ENCODE measurements around the gene PTTG1IP.

PTTG1IP gene

GRCh38 chr21:44815225-44815624, 58.3 kb downstream of the PTTG1IP start:
- no peak for DNase-seq (ENCODE audit: low read depth, low spot score)
- H3K9ac ChIP-seq (ENCODE audit: insufficient read length, low read depth): no peak overlapping the region
- no peak for TF ChIP-seq YY1 (IDR thresholded peaks at IDR 0.05; ENCODE audit: insufficient read depth, insufficient read length)

GRCh38 chr21:44814498-44815023, 58.9 kb downstream of the PTTG1IP start:
- TF ChIP-seq SUZ12 (IDR thresholded peaks at IDR 0.05; ENCODE audit: extremely low read depth, insufficient read depth, insufficient read length) (no peak), YY1 (IDR thresholded peaks at IDR 0.05; ENCODE audit: insufficient read depth, insufficient read length) (no peak), ZNF274 (IDR thresholded peaks at IDR 0.05; ENCODE audit: low read depth, low read length) (no peak)
- Histone ChIP-seq H3K4me1 (ENCODE audit: insufficient read depth, insufficient read length) (peaks cover 12% of the 10 kb centered on the region), H3K36me3 (ENCODE audit: insufficient read depth, insufficient read length, low read length) (peaks cover 56% of the 10 kb centered on the region), H3K9ac (ENCODE audit: insufficient read length, low read depth) (no peak overlapping the region), H3K4me3 (ENCODE audit: insufficient read length, low read depth) (no peak overlapping the region), H3K27me3 (ENCODE audit: insufficient read depth, insufficient read length) (no peaks in the 10 kb centered on the region), H3K9me3 (ENCODE audit: insufficient read depth, low read length) (peaks cover 12% of the 10 kb centered on the region; the same call in 1 of the 2 replicates)
- DNase-seq (ENCODE audit: low read depth, low spot score): no peak

More at GRCh38 chr21:44815225-44815624, 58.3 kb downstream of the PTTG1IP start:
- peaks cover 19% of the 10 kb centered on the region; the same call in 1 of the 2 replicates for H3K9me3 ChIP-seq (ENCODE audit: insufficient read depth, low read length)
- H3K4me3 ChIP-seq (ENCODE audit: insufficient read length, low read depth): no peak overlapping the region
- peaks cover 12% of the 10 kb centered on the region for H3K4me1 ChIP-seq (ENCODE audit: insufficient read depth, insufficient read length)
- no peaks in the 10 kb centered on the region for H3K27me3 ChIP-seq (ENCODE audit: insufficient read depth, insufficient read length)
- peaks cover 50% of the 10 kb centered on the region for H3K36me3 ChIP-seq (ENCODE audit: insufficient read depth, insufficient read length, low read length)

GRCh38 chr21:44813727-44814126, 59.8 kb downstream of the PTTG1IP start:
- H3K4me1 ChIP-seq (ENCODE audit: insufficient read depth, insufficient read length): peaks cover 12% of the 10 kb centered on the region
- H3K36me3 ChIP-seq (ENCODE audit: insufficient read depth, insufficient read length, low read length): peaks cover 65% of the 10 kb centered on the region
- no peak overlapping the region for H3K9ac ChIP-seq (ENCODE audit: insufficient read length, low read depth)
- H3K27me3 ChIP-seq (ENCODE audit: insufficient read depth, insufficient read length): no peaks in the 10 kb centered on the region
- peaks cover 4% of the 10 kb centered on the region; the same call in 1 of the 2 replicates for H3K9me3 ChIP-seq (ENCODE audit: insufficient read depth, low read length)
- H3K4me3 ChIP-seq (ENCODE audit: insufficient read length, low read depth): no peak overlapping the region
- no peak for DNase-seq (ENCODE audit: low read depth, low spot score)
- no peak for TF ChIP-seq YY1 (IDR thresholded peaks at IDR 0.05; ENCODE audit: insufficient read depth, insufficient read length)

GRCh38 chr21:44813149-44813548, 60.3 kb downstream of the PTTG1IP start:
- peaks cover 70% of the 10 kb centered on the region for H3K36me3 ChIP-seq (ENCODE audit: insufficient read depth, insufficient read length, low read length)
- no peak for DNase-seq (ENCODE audit: low read depth, low spot score)
- H3K9ac ChIP-seq (ENCODE audit: insufficient read length, low read depth): no peak overlapping the region
- peaks cover 10% of the 10 kb centered on the region for H3K4me1 ChIP-seq (ENCODE audit: insufficient read depth, insufficient read length)
- H3K9me3 ChIP-seq (ENCODE audit: insufficient read depth, low read length): no peaks in the 10 kb centered on the region
- TF ChIP-seq SUZ12 (IDR thresholded peaks at IDR 0.05; ENCODE audit: extremely low read depth, insufficient read depth, insufficient read length): no peak
- no peak for TF ChIP-seq YY1 (IDR thresholded peaks at IDR 0.05; ENCODE audit: insufficient read depth, insufficient read length)
- no peak for TF ChIP-seq ZNF274 (IDR thresholded peaks at IDR 0.05; ENCODE audit: low read depth, low read length)
- no peaks in the 10 kb centered on the region for H3K27me3 ChIP-seq (ENCODE audit: insufficient read depth, insufficient read length)
- H3K4me3 ChIP-seq (ENCODE audit: insufficient read length, low read depth): no peak overlapping the region

DNA sequence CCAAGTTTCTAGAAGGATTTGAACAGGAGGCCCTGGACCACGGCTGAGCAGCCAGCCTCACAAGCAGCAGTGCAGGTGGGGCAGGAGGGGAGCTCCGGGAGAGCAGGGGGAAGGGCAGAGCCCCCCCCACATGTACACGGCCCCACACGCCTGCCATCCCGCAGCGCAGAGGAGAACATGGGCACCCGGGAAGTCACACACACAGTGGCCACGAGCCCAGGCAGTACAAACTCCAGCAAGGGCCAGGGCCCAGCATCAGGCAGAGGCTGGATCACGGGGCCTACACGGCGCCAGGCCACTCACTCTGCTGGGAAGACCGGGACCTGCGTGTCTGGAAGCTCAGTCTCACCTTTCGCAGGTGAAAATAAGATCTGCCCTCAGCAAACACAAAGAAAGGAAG, 60.9 kb downstream of the PTTG1IP start:
- H3K4me3 ChIP-seq (ENCODE audit: insufficient read length, low read depth): no peak overlapping the region
- TF ChIP-seq YY1 (IDR thresholded peaks at IDR 0.05; ENCODE audit: insufficient read depth, insufficient read length) (no peak), ZNF274 (IDR thresholded peaks at IDR 0.05; ENCODE audit: low read depth, low read length) (no peak)
- peaks cover 10% of the 10 kb centered on the region for H3K4me1 ChIP-seq (ENCODE audit: insufficient read depth, insufficient read length)
- no peaks in the 10 kb centered on the region for H3K9me3 ChIP-seq (ENCODE audit: insufficient read depth, low read length)
- H3K27me3 ChIP-seq (ENCODE audit: insufficient read depth, insufficient read length): no peaks in the 10 kb centered on the region
- H3K9ac ChIP-seq (ENCODE audit: insufficient read length, low read depth): no peak overlapping the region
- H3K36me3 ChIP-seq (ENCODE audit: insufficient read depth, insufficient read length, low read length): peaks cover 74% of the 10 kb centered on the region
- DNase-seq (ENCODE audit: low read depth, low spot score): no peak

DNA sequence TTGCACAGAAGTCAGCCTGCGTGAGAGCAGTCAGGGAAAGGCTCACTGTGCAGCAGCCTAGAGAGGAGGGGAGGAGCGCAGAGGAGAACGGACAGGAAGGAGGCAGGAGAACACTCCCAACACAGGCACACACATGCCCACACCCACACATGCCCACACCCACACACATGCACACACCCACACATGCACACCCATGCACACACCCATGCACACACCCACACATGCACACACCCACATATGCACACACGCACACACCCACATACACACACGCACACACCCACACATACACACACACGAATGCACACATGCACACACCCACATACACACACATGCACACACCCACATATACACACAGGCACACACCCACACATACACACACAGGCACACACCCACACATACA, 62.7 kb downstream of the PTTG1IP start:
- Histone ChIP-seq H3K36me3 (ENCODE audit: insufficient read depth, insufficient read length, low read length) (peaks cover 85% of the 10 kb centered on the region), H3K9ac (ENCODE audit: insufficient read length, low read depth) (no peak overlapping the region), H3K27me3 (ENCODE audit: insufficient read depth, insufficient read length) (no peaks in the 10 kb centered on the region), H3K9me3 (ENCODE audit: insufficient read depth, low read length) (no peaks in the 10 kb centered on the region), H3K4me3 (ENCODE audit: insufficient read length, low read depth) (no peak overlapping the region), H3K4me1 (ENCODE audit: insufficient read depth, insufficient read length) (peaks cover 8% of the 10 kb centered on the region)
- no peak for DNase-seq (ENCODE audit: low read depth, low spot score)
- TF ChIP-seq ZNF274 (IDR thresholded peaks at IDR 0.05; ENCODE audit: low read depth, low read length) (no peak), SUZ12 (IDR thresholded peaks at IDR 0.05; ENCODE audit: extremely low read depth, insufficient read depth, insufficient read length) (no peak), YY1 (IDR thresholded peaks at IDR 0.05; ENCODE audit: insufficient read depth, insufficient read length) (no peak)

- Histone ChIP-seq H3K4me3 (ENCODE audit: insufficient read length, low read depth) (no peak overlapping the region), H3K4me1 (ENCODE audit: insufficient read depth, insufficient read length) (peaks cover 7% of the 10 kb centered on the region), H3K27me3 (ENCODE audit: insufficient read depth, insufficient read length) (no peaks in the 10 kb centered on the region), H3K9ac (ENCODE audit: insufficient read length, low read depth) (no peak overlapping the region), H3K36me3 (ENCODE audit: insufficient read depth, insufficient read length, low read length) (peaks cover 80% of the 10 kb centered on the region), H3K9me3 (ENCODE audit: insufficient read depth, low read length) (no peaks in the 10 kb centered on the region)
- no peak for DNase-seq (ENCODE audit: low read depth, low spot score)
- TF ChIP-seq ZNF274 (IDR thresholded peaks at IDR 0.05; ENCODE audit: low read depth, low read length) (no peak), YY1 (IDR thresholded peaks at IDR 0.05; ENCODE audit: insufficient read depth, insufficient read length) (no peak), SUZ12 (IDR thresholded peaks at IDR 0.05; ENCODE audit: extremely low read depth, insufficient read depth, insufficient read length) (no peak)
Observed at GRCh38 chr21:44805859-44806258, 67.6 kb downstream of the PTTG1IP start.

GRCh38 chr21:44805226-44805625, 68.3 kb downstream of the PTTG1IP start:
- Histone ChIP-seq H3K4me1 (ENCODE audit: insufficient read depth, insufficient read length) (peaks cover 9% of the 10 kb centered on the region), H3K9ac (ENCODE audit: insufficient read length, low read depth) (no peak overlapping the region), H3K36me3 (ENCODE audit: insufficient read depth, insufficient read length, low read length) (peaks cover 80% of the 10 kb centered on the region), H3K4me3 (ENCODE audit: insufficient read length, low read depth) (no peak overlapping the region), H3K27me3 (ENCODE audit: insufficient read depth, insufficient read length) (no peaks in the 10 kb centered on the region), H3K9me3 (ENCODE audit: insufficient read depth, low read length) (no peaks in the 10 kb centered on the region)
- TF ChIP-seq ZNF274 (IDR thresholded peaks at IDR 0.05; ENCODE audit: low read depth, low read length): no peak
- no peak for TF ChIP-seq SUZ12 (IDR thresholded peaks at IDR 0.05; ENCODE audit: extremely low read depth, insufficient read depth, insufficient read length)
- no peak for TF ChIP-seq YY1 (IDR thresholded peaks at IDR 0.05; ENCODE audit: insufficient read depth, insufficient read length)
- DNase-seq (ENCODE audit: low read depth, low spot score): no peak
